ENCODE results near the gene LPCAT1. TPM values are rescaled to one million over a fixed set of nuclear protein-coding genes. Genes with fewer than 3 reads are reported as not detected.

LPCAT1 gene
- total and polyA plus RNA-seq, 2 donors (not counting 3 experiments of a cell fraction or from before 2014, with no cell fraction given), result 28.9 to 57.2 TPM

DNA sequence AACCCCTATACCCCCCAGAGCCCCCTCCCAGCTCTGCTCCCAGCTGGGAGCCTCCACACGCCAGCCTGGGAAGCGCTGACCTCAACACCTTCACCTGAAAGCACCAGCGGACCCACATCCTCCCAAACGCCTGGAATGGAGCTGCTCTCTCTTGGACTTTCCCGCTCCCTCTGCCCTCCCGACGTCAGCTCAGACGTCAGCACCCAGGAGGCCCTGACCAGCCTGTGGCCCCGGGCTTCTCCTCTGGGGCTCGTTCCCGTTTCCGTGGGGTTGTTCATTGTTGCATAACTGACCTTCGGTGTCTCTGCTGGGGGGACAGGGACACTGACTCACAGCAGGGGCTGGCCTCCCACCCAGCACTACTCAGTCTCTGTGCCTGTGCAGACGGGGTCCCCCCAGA, 43.5 kb downstream of the LPCAT1 start:
- H3K9me1 ChIP-seq (replicated peaks; ENCODE audit: control insufficient read depth, extremely low read depth, insufficient read depth, low read length), result no peaks in the 10 kb centered on the region
- no peaks in the 10 kb centered on the region for H3K79me2 ChIP-seq (ENCODE audit: control insufficient read depth, insufficient read depth, low read length)
- H2AFZ ChIP-seq (ENCODE audit: low read depth, low read length), result no peak overlapping the region
- no peak overlapping the region for H3K4me2 ChIP-seq (ENCODE audit: insufficient read depth, low read length)
- H3K36me3 ChIP-seq (ENCODE audit: control insufficient read depth in 2 of 2, extremely low read depth in 1 of 2, insufficient read depth in 2 of 2, low read length in 2 of 2), result peaks cover 4 to 16% of the 10 kb centered on the region in 2 experiments
- DNase-seq (ENCODE audit: low read depth, low spot score) (no peak), FAIRE-seq (no peak)
- no peaks in the 10 kb centered on the region for H4K20me1 ChIP-seq (replicated peaks; ENCODE audit: control insufficient read depth, extremely low read depth, insufficient read depth, low read length)
- dilution Hi-C loops (cut with MboI; ENCODE audit: extremely low pct_ligation_motif_present, low sequenced_read_pairs), result no loop called here
- no peaks in the 10 kb centered on the region for H3K9me3 ChIP-seq (replicated peaks; ENCODE audit: control insufficient read depth, insufficient read depth, low read length)
- H3K27me3 ChIP-seq (ENCODE audit: control insufficient read depth in 2 of 2, insufficient read depth in 2 of 2, low read length in 2 of 2), result no peaks in the 10 kb centered on the region
- TF ChIP-seq JUN (IDR thresholded peaks at IDR 0.05; ENCODE audit: borderline replicate concordance, insufficient read depth, insufficient read length, low read depth), result no peak
- TF ChIP-seq POLR2AphosphoS5 (IDR thresholded peaks at IDR 0.05; ENCODE audit: insufficient read depth, low read depth, low read length), result no peak
- TF ChIP-seq, protein P1, sequence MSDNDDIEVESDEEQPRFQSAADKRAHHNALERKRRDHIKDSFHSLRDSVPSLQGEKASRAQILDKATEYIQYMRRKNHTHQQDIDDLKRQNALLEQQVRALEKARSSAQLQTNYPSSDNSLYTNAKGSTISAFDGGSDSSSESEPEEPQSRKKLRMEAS (IDR thresholded peaks at IDR 0.05; ENCODE audit: insufficient read depth, insufficient read length), result no peak
- TF ChIP-seq FOS (IDR thresholded peaks at IDR 0.05; ENCODE audit: borderline replicate concordance, insufficient read depth, low read length), result no peak
- TF ChIP-seq GATA2 (IDR thresholded peaks at IDR 0.05; ENCODE audit: insufficient read depth, insufficient read length, low read depth, low read length), result no peak
- TF ChIP-seq POLR2A (IDR thresholded peaks at IDR 0.05; ENCODE audit: low read depth, low read length), result no peak
- no peak for TF ChIP-seq MYC (IDR thresholded peaks at IDR 0.05; ENCODE audit: low read depth, low read length)
- TF ChIP-seq EZH2 (IDR thresholded peaks at IDR 0.05; ENCODE audit: borderline replicate concordance, low read depth, low read length, severe bottlenecking), result no peak
- TF ChIP-seq, protein P2, sequence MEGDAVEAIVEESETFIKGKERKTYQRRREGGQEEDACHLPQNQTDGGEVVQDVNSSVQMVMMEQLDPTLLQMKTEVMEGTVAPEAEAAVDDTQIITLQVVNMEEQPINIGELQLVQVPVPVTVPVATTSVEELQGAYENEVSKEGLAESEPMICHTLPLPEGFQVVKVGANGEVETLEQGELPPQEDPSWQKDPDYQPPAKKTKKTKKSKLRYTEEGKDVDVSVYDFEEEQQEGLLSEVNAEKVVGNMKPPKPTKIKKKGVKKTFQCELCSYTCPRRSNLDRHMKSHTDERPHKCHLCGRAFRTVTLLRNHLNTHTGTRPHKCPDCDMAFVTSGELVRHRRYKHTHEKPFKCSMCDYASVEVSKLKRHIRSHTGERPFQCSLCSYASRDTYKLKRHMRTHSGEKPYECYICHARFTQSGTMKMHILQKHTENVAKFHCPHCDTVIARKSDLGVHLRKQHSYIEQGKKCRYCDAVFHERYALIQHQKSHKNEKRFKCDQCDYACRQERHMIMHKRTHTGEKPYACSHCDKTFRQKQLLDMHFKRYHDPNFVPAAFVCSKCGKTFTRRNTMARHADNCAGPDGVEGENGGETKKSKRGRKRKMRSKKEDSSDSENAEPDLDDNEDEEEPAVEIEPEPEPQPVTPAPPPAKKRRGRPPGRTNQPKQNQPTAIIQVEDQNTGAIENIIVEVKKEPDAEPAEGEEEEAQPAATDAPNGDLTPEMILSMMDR (IDR thresholded peaks at IDR 0.05; ENCODE audit: extremely low read depth in 1 of 2, insufficient read depth in 1 of 2, low read depth in 1 of 2, low read length in 2 of 2), result no peak
- H3K27ac ChIP-seq (ENCODE audit: insufficient read depth, low read depth, low read length), result no peak overlapping the region
- no peak overlapping the region for H3K4me3 ChIP-seq (replicated peaks in 1 of 3; ENCODE audit: insufficient read depth in 1 of 3, low read depth in 1 of 3, low read length in 3 of 3)
- no peaks in the 10 kb centered on the region for H3K4me1 ChIP-seq (ENCODE audit: control insufficient read depth, extremely low read depth, insufficient read depth, low read length)
- no peak overlapping the region for H3K9ac ChIP-seq (replicated peaks; ENCODE audit: extremely low read depth, insufficient read depth, low read length)
- BruUV-seq (replicated peaks), result no TSS peak
- intact Hi-C loops (cut with micrococcal nuclease), result no loop called here
- ChIA-PET CTCF (interaction anchor here (0.6 to 1.9 kb wide), 13 partner anchors 10 to 165 kb away, joined by 3 to 10 read pairs (median 3); no protein-coding TSS in a partner anchor), POLR2A (no interaction called here)
